Panc1 (cell line): ENCODE data around the gene SP110. TPM values are rescaled to one million over a fixed set of nuclear protein-coding genes. Genes with fewer than 3 reads are reported as not detected.

ENCODE experiments used
- ATAC-seq: fragments of 200-7000 bp; cut with Tn5 transposase; 2 replicates; pipeline ENCODE4 v1.9.1; 2020; ENCODE audit warnings: mild to moderate bottlenecking, moderate library complexity
- BruUV-seq: library from RNA; stranded (reverse); fragments of 400-500 nt; replicated peaks from 2 replicates; lab custom pipeline; 2021; lab: Mats Ljungman, UMichigan
- CTCF ChIA-PET: fragments of 300-600 bp; sonication (Branson Sonifier 250); formaldehyde crosslinking; loops from one replicate; lab custom pipeline; 2022; ENCODE audit warnings: antibody characterized with exemption; lab: Charles Lee
- POLR2A ChIA-PET: fragments of 300-600 bp; sonication (Branson Sonifier 250); formaldehyde crosslinking; loops from one replicate; lab custom pipeline; 2022; ENCODE audit warnings: antibody characterized with exemption; lab: Charles Lee
- DNase-seq: peaks from one replicate; pipeline ENCODE4 v3.0.0-alpha.2; 2010; ENCODE audit warnings: low read depth, low spot score
- H3K27ac ChIP-seq: 2 replicates; pipeline ENCODE4 v1.5.1; 2011; ENCODE audit warnings: mild to moderate bottlenecking, low read length, inconsistent platforms
- H3K27me3 ChIP-seq: fragments of 200-500 bp; sonication (Bioruptor generic); 2 replicates; pipeline ENCODE4 v1.6.0; 2014; ENCODE audit warnings: low read length, inconsistent platforms; ENCODE audit not compliant: control insufficient read depth, insufficient read depth
- H3K36me3 ChIP-seq: fragments of 200-500 bp; sonication (Bioruptor generic); 2 replicates; pipeline ENCODE4 v1.5.1; 2014; ENCODE audit warnings: inconsistent platforms, mild to moderate bottlenecking, low read length, moderate library complexity; ENCODE audit not compliant: control insufficient read depth, insufficient read depth
- H3K4me1 ChIP-seq: 2 replicates; pipeline ENCODE4 v1.5.1; 2011; ENCODE audit warnings: inconsistent platforms, mild to moderate bottlenecking, low read length, moderate library complexity; ENCODE audit not compliant: control insufficient read depth, insufficient read depth
- H3K4me3 ChIP-seq, 2 experiments: 2 replicates each; pipeline ENCODE4 v1.5.1; 2011 to 2012; ENCODE audit warnings: low read depth in 2 of 2, low read length in 2 of 2, mild to moderate bottlenecking in 2 of 2, inconsistent platforms in 1 of 2, moderate library complexity in 1 of 2
- H3K9me3 ChIP-seq: fragments of 200-500 bp; sonication (Bioruptor generic); 2 replicates; pipeline ENCODE4 v1.5.1; 2014; ENCODE audit warnings: low read depth, mild to moderate bottlenecking, inconsistent platforms, low read length, moderate library complexity; ENCODE audit not compliant: control insufficient read depth, insufficient read depth
- POLR2AphosphoS5 ChIP-seq: IDR thresholded peaks from 2 replicates; pipeline ENCODE4 v1.6.1; 2012; ENCODE audit warnings: mild to moderate bottlenecking, low read depth, low read length, moderate library complexity
- REST ChIP-seq, 2 experiments: IDR thresholded peaks; 2 replicates each; pipeline ENCODE4 v1.6.1; 2011 to 2012; ENCODE audit warnings: low read depth in 2 of 2, control low read depth in 1 of 2, low read length in 1 of 2, mild to moderate bottlenecking in 1 of 2, moderate library complexity in 1 of 2; ENCODE audit not compliant: insufficient read depth in 1 of 2
- SIN3A ChIP-seq: IDR thresholded peaks from 2 replicates; pipeline ENCODE4 v1.6.1; 2012; ENCODE audit warnings: low read depth, mild to moderate bottlenecking, low read length, moderate library complexity, borderline replicate concordance; ENCODE audit not compliant: insufficient read depth
- TCF7L2 ChIP-seq: IDR thresholded peaks from 2 replicates; pipeline ENCODE4 v1.6.1; 2011; ENCODE audit warnings: mild to moderate bottlenecking, low read depth, low read length, inconsistent platforms
- in situ Hi-C: cut with HindIII; loops from 2 replicates; pipeline ENCODE4 v1.10.0; 2016; ENCODE audit warnings: low sequenced_read_pairs, low pct_unique_long_range_greater_than_20kb
- intact Hi-C: fragments of 100-400 bp; cut with micrococcal nuclease; formaldehyde crosslinking; loops from one replicate; pipeline ENCODE4 v1.10.0; 2022; ENCODE audit not compliant: unreplicated experiment
- total RNA-seq: library from RNA; stranded (reverse); gene quantifications from one replicate; pipeline ENCODE4 v1.2.1, GENCODE V29; 2021; ENCODE audit not compliant: unreplicated experiment
- TF ChIP-seq, protein P1 (sequence below): fragments of 450-650 bp; IDR thresholded peaks from 2 replicates; pipeline ENCODE4 v1.5.1; 2017; ENCODE audit warnings: mild to moderate bottlenecking

Gene SP110
- total RNA-seq, 1 experiment from 2014 or later: 6.2 TPM

DNA sequence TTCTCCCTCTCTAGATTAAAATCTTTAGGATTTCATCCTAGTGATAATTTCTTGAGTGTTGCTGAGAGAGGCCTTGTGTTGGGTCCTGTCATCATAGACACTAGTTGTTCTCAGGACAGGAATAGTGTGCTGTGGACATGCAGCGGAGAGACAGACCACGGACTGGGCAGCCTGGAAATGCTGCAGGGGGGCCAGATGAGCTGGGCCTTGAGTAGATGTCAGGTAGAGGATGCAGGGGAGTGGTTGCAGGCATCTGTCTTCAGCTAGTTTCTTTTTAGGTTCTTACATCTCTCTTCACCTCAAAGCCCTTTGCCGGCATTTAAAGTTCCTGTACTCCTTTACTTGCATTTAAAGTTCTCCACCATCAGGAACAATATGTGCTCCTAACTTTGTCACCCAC lies 42.8 kb downstream of the SP110 start:
- ATAC-seq: no peak
- Histone ChIP-seq H3K27me3 (no peaks in the 10 kb centered on the region), H3K36me3 (no peaks in the 10 kb centered on the region), H3K4me1 (no peaks in the 10 kb centered on the region), H3K4me3 (no peak overlapping the region), H3K9me3 (no peaks in the 10 kb centered on the region), H3K27ac (no peak overlapping the region)
- intact Hi-C loops (loop anchor here (10.0 kb wide), 1 partner anchor 438 kb away; no protein-coding TSS in a partner anchor), in situ Hi-C loops (no loop called here)
- TF ChIP-seq POLR2AphosphoS5 (no peak), REST (IDR thresholded peaks at IDR 0.05; ENCODE audit: insufficient read depth in 1 of 2, low read depth in 2 of 2, low read length in 1 of 2) (no peak), TCF7L2 (no peak), SIN3A (no peak)
- TF ChIP-seq, protein P1, sequence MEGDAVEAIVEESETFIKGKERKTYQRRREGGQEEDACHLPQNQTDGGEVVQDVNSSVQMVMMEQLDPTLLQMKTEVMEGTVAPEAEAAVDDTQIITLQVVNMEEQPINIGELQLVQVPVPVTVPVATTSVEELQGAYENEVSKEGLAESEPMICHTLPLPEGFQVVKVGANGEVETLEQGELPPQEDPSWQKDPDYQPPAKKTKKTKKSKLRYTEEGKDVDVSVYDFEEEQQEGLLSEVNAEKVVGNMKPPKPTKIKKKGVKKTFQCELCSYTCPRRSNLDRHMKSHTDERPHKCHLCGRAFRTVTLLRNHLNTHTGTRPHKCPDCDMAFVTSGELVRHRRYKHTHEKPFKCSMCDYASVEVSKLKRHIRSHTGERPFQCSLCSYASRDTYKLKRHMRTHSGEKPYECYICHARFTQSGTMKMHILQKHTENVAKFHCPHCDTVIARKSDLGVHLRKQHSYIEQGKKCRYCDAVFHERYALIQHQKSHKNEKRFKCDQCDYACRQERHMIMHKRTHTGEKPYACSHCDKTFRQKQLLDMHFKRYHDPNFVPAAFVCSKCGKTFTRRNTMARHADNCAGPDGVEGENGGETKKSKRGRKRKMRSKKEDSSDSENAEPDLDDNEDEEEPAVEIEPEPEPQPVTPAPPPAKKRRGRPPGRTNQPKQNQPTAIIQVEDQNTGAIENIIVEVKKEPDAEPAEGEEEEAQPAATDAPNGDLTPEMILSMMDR: no peak
- ChIA-PET CTCF (interaction anchor here (0.6 kb wide), 1 partner anchor 17 kb away, joined by 3 read pairs; no protein-coding TSS in a partner anchor), POLR2A (no interaction called here)
- BruUV-seq: no TSS peak
- DNase-seq: no peak

GRCh38 chr2:230174466-230174865 lies 45.3 kb downstream of the SP110 start:
- ATAC-seq: no peak
- no TSS peak for BruUV-seq
- intact Hi-C loops: loop anchor here (10.0 kb wide), 1 partner anchor 440 kb away; no protein-coding TSS in a partner anchor
- POLR2A ChIA-PET: no interaction called here
- no peak for DNase-seq
- no peak for TF ChIP-seq POLR2AphosphoS5
- TF ChIP-seq, protein P1: no peak
- no peak for TF ChIP-seq TCF7L2
- TF ChIP-seq SIN3A: no peak
- TF ChIP-seq REST (IDR thresholded peaks at IDR 0.05; ENCODE audit: insufficient read depth in 1 of 2, low read depth in 2 of 2, low read length in 1 of 2): no peak
- in situ Hi-C loops: no loop called here
- Histone ChIP-seq H3K4me3 (no peak overlapping the region), H3K27ac (no peak overlapping the region), H3K4me1 (no peaks in the 10 kb centered on the region), H3K36me3 (no peaks in the 10 kb centered on the region), H3K9me3 (no peaks in the 10 kb centered on the region), H3K27me3 (no peaks in the 10 kb centered on the region)
- CTCF ChIA-PET: no interaction called here
